ENCODE data around the gene CYP2U1.
"Not testable (repeated sequence)": the region's sequence is repeated elsewhere in the genome, so short reads cannot be mapped to it uniquely, and the experiment has no call there.

CYP2U1 gene

GRCh38 chr4:107916623-107917022 lies 14.7 kb upstream of the CYP2U1 start:
- peaks cover 0 to 3% of the 10 kb centered on the region in 2 donors for H3K36me3 ChIP-seq (ENCODE audit: control insufficient read depth in 1 of 2, insufficient read depth in 2 of 2, low read length in 2 of 2)
- H3K9me3 ChIP-seq (ENCODE audit: control insufficient read depth in 1 of 2, low read length in 2 of 2): peaks cover 7 to 10% of the 10 kb centered on the region in 2 donors
- H3K27ac ChIP-seq (ENCODE audit: low read depth, low read length): no peak overlapping the region
- no peak overlapping the region for H3K9ac ChIP-seq (ENCODE audit: low read depth in 1 of 2, low read length in 2 of 2)
- no peaks in the 10 kb centered on the region for H3K27me3 ChIP-seq (ENCODE audit: control insufficient read depth in 1 of 2, insufficient read depth in 2 of 2, low read length in 2 of 2)
- H3K4me3 ChIP-seq (ENCODE audit: low read depth in 1 of 2, low read length in 2 of 2): no peak overlapping the region
- H3K4me1 ChIP-seq (ENCODE audit: control insufficient read depth in 1 of 2, insufficient read depth in 2 of 2, low read length in 2 of 2): peaks cover 0 to 3% of the 10 kb centered on the region in 2 donors

- Histone ChIP-seq H3K4me1 (ENCODE audit: control insufficient read depth in 1 of 2, insufficient read depth in 2 of 2, low read length in 2 of 2) (peaks cover 0 to 3% of the 10 kb centered on the region in 2 donors), H3K36me3 (ENCODE audit: control insufficient read depth in 1 of 2, insufficient read depth in 2 of 2, low read length in 2 of 2) (peaks cover 0 to 3% of the 10 kb centered on the region in 2 donors), H3K27me3 (ENCODE audit: control insufficient read depth in 1 of 2, insufficient read depth in 2 of 2, low read length in 2 of 2) (no peaks in the 10 kb centered on the region), H3K27ac (ENCODE audit: low read depth, low read length) (no peak overlapping the region), H3K9ac (ENCODE audit: low read depth in 1 of 2, low read length in 2 of 2) (no peak overlapping the region), H3K9me3 (ENCODE audit: control insufficient read depth in 1 of 2, low read length in 2 of 2) (peaks cover 7 to 10% of the 10 kb centered on the region in 2 donors), H3K4me3 (ENCODE audit: low read depth in 1 of 2, low read length in 2 of 2) (no peak overlapping the region)
These were observed 13.8 kb upstream of the CYP2U1 start for GRCh38 chr4:107917500-107917899.

GRCh38 chr4:107922486-107923473 lies 8.6 kb upstream of the CYP2U1 start:
- Histone ChIP-seq H3K27me3 (ENCODE audit: control insufficient read depth in 1 of 2, insufficient read depth in 2 of 2, low read length in 2 of 2) (no peaks in the 10 kb centered on the region), H3K9me3 (ENCODE audit: control insufficient read depth in 1 of 2, low read length in 2 of 2) (peaks cover 7 to 10% of the 10 kb centered on the region in 2 donors), H3K36me3 (ENCODE audit: control insufficient read depth in 1 of 2, insufficient read depth in 2 of 2, low read length in 2 of 2) (no peaks in the 10 kb centered on the region), H3K4me3 (ENCODE audit: low read depth in 1 of 2, low read length in 2 of 2) (no peak overlapping the region), H3K4me1 (ENCODE audit: control insufficient read depth in 1 of 2, insufficient read depth in 2 of 2, low read length in 2 of 2) (peaks cover 0 to 6% of the 10 kb centered on the region in 2 donors), H3K9ac (ENCODE audit: low read depth in 1 of 2, low read length in 2 of 2) (no peak overlapping the region), H3K27ac (ENCODE audit: low read depth, low read length) (no peak overlapping the region)

GRCh38 chr4:107925713-107926112 lies 5.6 kb upstream of the CYP2U1 start:
- H3K9me3 ChIP-seq (ENCODE audit: control insufficient read depth in 1 of 2, low read length in 2 of 2); H3K4me3 ChIP-seq (ENCODE audit: low read depth in 1 of 2, low read length in 2 of 2); H3K27me3 ChIP-seq (ENCODE audit: control insufficient read depth in 1 of 2, insufficient read depth in 2 of 2, low read length in 2 of 2); H3K4me1 ChIP-seq (ENCODE audit: control insufficient read depth in 1 of 2, insufficient read depth in 2 of 2, low read length in 2 of 2); H3K27ac ChIP-seq (ENCODE audit: low read depth, low read length); H3K36me3 ChIP-seq (ENCODE audit: control insufficient read depth in 1 of 2, insufficient read depth in 2 of 2, low read length in 2 of 2); H3K9ac ChIP-seq (ENCODE audit: low read depth in 1 of 2, low read length in 2 of 2): not testable (repeated sequence)

- not testable (repeated sequence) for H3K9me3 ChIP-seq (ENCODE audit: control insufficient read depth in 1 of 2, low read length in 2 of 2); H3K36me3 ChIP-seq (ENCODE audit: control insufficient read depth in 1 of 2, insufficient read depth in 2 of 2, low read length in 2 of 2); H3K4me3 ChIP-seq (ENCODE audit: low read depth in 1 of 2, low read length in 2 of 2); H3K4me1 ChIP-seq (ENCODE audit: control insufficient read depth in 1 of 2, insufficient read depth in 2 of 2, low read length in 2 of 2); H3K27ac ChIP-seq (ENCODE audit: low read depth, low read length); H3K27me3 ChIP-seq (ENCODE audit: control insufficient read depth in 1 of 2, insufficient read depth in 2 of 2, low read length in 2 of 2); H3K9ac ChIP-seq (ENCODE audit: low read depth in 1 of 2, low read length in 2 of 2)
These were observed 4.5 kb upstream of the CYP2U1 start for GRCh38 chr4:107926875-107927274.

- Histone ChIP-seq H3K4me1 (ENCODE audit: control insufficient read depth in 1 of 2, insufficient read depth in 2 of 2, low read length in 2 of 2) (peaks cover 15 to 17% of the 10 kb centered on the region in 2 donors), H3K27ac (ENCODE audit: low read depth, low read length) (no peak overlapping the region), H3K36me3 (ENCODE audit: control insufficient read depth in 1 of 2, insufficient read depth in 2 of 2, low read length in 2 of 2) (no peaks in the 10 kb centered on the region), H3K4me3 (ENCODE audit: low read depth in 1 of 2, low read length in 2 of 2) (peak overlapping the region; percentile 78 to 87), H3K9ac (ENCODE audit: low read depth in 1 of 2, low read length in 2 of 2) (peak overlapping the region; percentile 67 to 73), H3K9me3 (ENCODE audit: control insufficient read depth in 1 of 2, low read length in 2 of 2) (no peaks in the 10 kb centered on the region), H3K27me3 (ENCODE audit: control insufficient read depth in 1 of 2, insufficient read depth in 2 of 2, low read length in 2 of 2) (no peaks in the 10 kb centered on the region)
These were observed 499 bp downstream of the CYP2U1 start for GRCh38 chr4:107931775-107932321.

- no peaks in the 10 kb centered on the region for H3K9me3 ChIP-seq (ENCODE audit: control insufficient read depth in 1 of 2, low read length in 2 of 2)
- H3K36me3 ChIP-seq (ENCODE audit: control insufficient read depth in 1 of 2, insufficient read depth in 2 of 2, low read length in 2 of 2): no peaks in the 10 kb centered on the region
- H3K9ac ChIP-seq (ENCODE audit: low read depth in 1 of 2, low read length in 2 of 2): no peak overlapping the region
- peaks cover 11 to 15% of the 10 kb centered on the region in 2 donors for H3K4me1 ChIP-seq (ENCODE audit: control insufficient read depth in 1 of 2, insufficient read depth in 2 of 2, low read length in 2 of 2)
- H3K27me3 ChIP-seq (ENCODE audit: control insufficient read depth in 1 of 2, insufficient read depth in 2 of 2, low read length in 2 of 2): no peaks in the 10 kb centered on the region
- no peak overlapping the region for H3K27ac ChIP-seq (ENCODE audit: low read depth, low read length)
- H3K4me3 ChIP-seq (ENCODE audit: low read depth in 1 of 2, low read length in 2 of 2): no peak overlapping the region
These were observed 3.9 kb downstream of the CYP2U1 start for GRCh38 chr4:107935246-107935645.

- Histone ChIP-seq H3K4me1 (ENCODE audit: control insufficient read depth in 1 of 2, insufficient read depth in 2 of 2, low read length in 2 of 2) (peaks cover 6 to 9% of the 10 kb centered on the region in 2 donors), H3K9me3 (ENCODE audit: control insufficient read depth in 1 of 2, low read length in 2 of 2) (no peaks in the 10 kb centered on the region), H3K27me3 (ENCODE audit: control insufficient read depth in 1 of 2, insufficient read depth in 2 of 2, low read length in 2 of 2) (no peaks in the 10 kb centered on the region), H3K9ac (ENCODE audit: low read depth in 1 of 2, low read length in 2 of 2) (no peak overlapping the region), H3K27ac (ENCODE audit: low read depth, low read length) (no peak overlapping the region), H3K36me3 (ENCODE audit: control insufficient read depth in 1 of 2, insufficient read depth in 2 of 2, low read length in 2 of 2) (no peaks in the 10 kb centered on the region), H3K4me3 (ENCODE audit: low read depth in 1 of 2, low read length in 2 of 2) (no peak overlapping the region)
These were observed 5.7 kb downstream of the CYP2U1 start for GRCh38 chr4:107937040-107937439.

- Histone ChIP-seq H3K4me3 (ENCODE audit: low read depth in 1 of 2, low read length in 2 of 2) (no peak overlapping the region), H3K9ac (ENCODE audit: low read depth in 1 of 2, low read length in 2 of 2) (no peak overlapping the region), H3K27me3 (ENCODE audit: control insufficient read depth in 1 of 2, insufficient read depth in 2 of 2, low read length in 2 of 2) (no peaks in the 10 kb centered on the region), H3K9me3 (ENCODE audit: control insufficient read depth in 1 of 2, low read length in 2 of 2) (no peaks in the 10 kb centered on the region), H3K4me1 (ENCODE audit: control insufficient read depth in 1 of 2, insufficient read depth in 2 of 2, low read length in 2 of 2) (no peaks in the 10 kb centered on the region), H3K27ac (ENCODE audit: low read depth, low read length) (no peak overlapping the region), H3K36me3 (ENCODE audit: control insufficient read depth in 1 of 2, insufficient read depth in 2 of 2, low read length in 2 of 2) (no peaks in the 10 kb centered on the region)
These were observed 8.0 kb downstream of the CYP2U1 start for GRCh38 chr4:107939307-107939706.

- Histone ChIP-seq H3K4me3 (ENCODE audit: low read depth in 1 of 2, low read length in 2 of 2) (no peak overlapping the region), H3K9ac (ENCODE audit: low read depth in 1 of 2, low read length in 2 of 2) (no peak overlapping the region), H3K36me3 (ENCODE audit: control insufficient read depth in 1 of 2, insufficient read depth in 2 of 2, low read length in 2 of 2) (peaks cover 0 to 5% of the 10 kb centered on the region in 2 donors), H3K27me3 (ENCODE audit: control insufficient read depth in 1 of 2, insufficient read depth in 2 of 2, low read length in 2 of 2) (no peaks in the 10 kb centered on the region), H3K27ac (ENCODE audit: low read depth, low read length) (no peak overlapping the region), H3K9me3 (ENCODE audit: control insufficient read depth in 1 of 2, low read length in 2 of 2) (no peaks in the 10 kb centered on the region), H3K4me1 (ENCODE audit: control insufficient read depth in 1 of 2, insufficient read depth in 2 of 2, low read length in 2 of 2) (no peaks in the 10 kb centered on the region)
These were observed 14.5 kb downstream of the CYP2U1 start for GRCh38 chr4:107945809-107946208.
